Panc1 (cell line): Measurements from ENCODE around the gene GNB1.

ENCODE experiments used
- POLR2AphosphoS5 ChIP-seq: IDR thresholded peaks from 2 replicates; pipeline ENCODE4 v1.6.1; 2012; ENCODE audit warnings: mild to moderate bottlenecking, low read depth, low read length, moderate library complexity
- SIN3A ChIP-seq: IDR thresholded peaks from 2 replicates; pipeline ENCODE4 v1.6.1; 2012; ENCODE audit warnings: low read depth, mild to moderate bottlenecking, low read length, moderate library complexity, borderline replicate concordance; ENCODE audit not compliant: insufficient read depth
- TCF7L2 ChIP-seq: IDR thresholded peaks from 2 replicates; pipeline ENCODE4 v1.6.1; 2011; ENCODE audit warnings: mild to moderate bottlenecking, low read depth, low read length, inconsistent platforms
- TF ChIP-seq, protein P1 (sequence below), 2 experiments: IDR thresholded peaks; 2 replicates each; pipeline ENCODE4 v1.6.1; 2011 to 2012; ENCODE audit warnings: low read depth in 2 of 2, control low read depth in 1 of 2, low read length in 1 of 2, mild to moderate bottlenecking in 1 of 2, moderate library complexity in 1 of 2; ENCODE audit not compliant: insufficient read depth in 1 of 2
- TF ChIP-seq, protein P2 (sequence below): fragments of 450-650 bp; IDR thresholded peaks from 2 replicates; pipeline ENCODE4 v1.5.1; 2017; ENCODE audit warnings: mild to moderate bottlenecking

DNA sequence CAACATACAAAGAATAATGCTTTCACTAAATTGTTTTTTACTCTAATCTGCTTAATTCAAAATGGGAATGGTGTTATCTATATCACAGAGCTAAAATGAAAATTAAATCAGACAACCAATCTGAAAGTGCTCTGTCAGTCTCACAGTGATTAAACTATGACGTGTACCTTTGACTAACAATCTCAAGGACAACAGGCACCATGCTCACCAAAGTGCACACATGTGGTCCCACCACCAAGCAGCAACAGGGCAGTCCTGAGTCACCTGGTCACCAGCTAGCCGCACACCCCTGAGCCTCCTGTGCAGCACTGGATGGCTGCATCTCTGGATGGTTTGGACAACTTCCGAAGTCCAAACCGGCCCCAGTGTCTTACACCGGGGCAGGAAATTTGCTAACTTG, 58.1 kb downstream of the GNB1 start:
- TF ChIP-seq, protein P1, sequence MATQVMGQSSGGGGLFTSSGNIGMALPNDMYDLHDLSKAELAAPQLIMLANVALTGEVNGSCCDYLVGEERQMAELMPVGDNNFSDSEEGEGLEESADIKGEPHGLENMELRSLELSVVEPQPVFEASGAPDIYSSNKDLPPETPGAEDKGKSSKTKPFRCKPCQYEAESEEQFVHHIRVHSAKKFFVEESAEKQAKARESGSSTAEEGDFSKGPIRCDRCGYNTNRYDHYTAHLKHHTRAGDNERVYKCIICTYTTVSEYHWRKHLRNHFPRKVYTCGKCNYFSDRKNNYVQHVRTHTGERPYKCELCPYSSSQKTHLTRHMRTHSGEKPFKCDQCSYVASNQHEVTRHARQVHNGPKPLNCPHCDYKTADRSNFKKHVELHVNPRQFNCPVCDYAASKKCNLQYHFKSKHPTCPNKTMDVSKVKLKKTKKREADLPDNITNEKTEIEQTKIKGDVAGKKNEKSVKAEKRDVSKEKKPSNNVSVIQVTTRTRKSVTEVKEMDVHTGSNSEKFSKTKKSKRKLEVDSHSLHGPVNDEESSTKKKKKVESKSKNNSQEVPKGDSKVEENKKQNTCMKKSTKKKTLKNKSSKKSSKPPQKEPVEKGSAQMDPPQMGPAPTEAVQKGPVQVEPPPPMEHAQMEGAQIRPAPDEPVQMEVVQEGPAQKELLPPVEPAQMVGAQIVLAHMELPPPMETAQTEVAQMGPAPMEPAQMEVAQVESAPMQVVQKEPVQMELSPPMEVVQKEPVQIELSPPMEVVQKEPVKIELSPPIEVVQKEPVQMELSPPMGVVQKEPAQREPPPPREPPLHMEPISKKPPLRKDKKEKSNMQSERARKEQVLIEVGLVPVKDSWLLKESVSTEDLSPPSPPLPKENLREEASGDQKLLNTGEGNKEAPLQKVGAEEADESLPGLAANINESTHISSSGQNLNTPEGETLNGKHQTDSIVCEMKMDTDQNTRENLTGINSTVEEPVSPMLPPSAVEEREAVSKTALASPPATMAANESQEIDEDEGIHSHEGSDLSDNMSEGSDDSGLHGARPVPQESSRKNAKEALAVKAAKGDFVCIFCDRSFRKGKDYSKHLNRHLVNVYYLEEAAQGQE (IDR thresholded peaks at IDR 0.05; ENCODE audit: insufficient read depth in 1 of 2, low read depth in 2 of 2, low read length in 1 of 2) = no peak
- TF ChIP-seq, protein P2, sequence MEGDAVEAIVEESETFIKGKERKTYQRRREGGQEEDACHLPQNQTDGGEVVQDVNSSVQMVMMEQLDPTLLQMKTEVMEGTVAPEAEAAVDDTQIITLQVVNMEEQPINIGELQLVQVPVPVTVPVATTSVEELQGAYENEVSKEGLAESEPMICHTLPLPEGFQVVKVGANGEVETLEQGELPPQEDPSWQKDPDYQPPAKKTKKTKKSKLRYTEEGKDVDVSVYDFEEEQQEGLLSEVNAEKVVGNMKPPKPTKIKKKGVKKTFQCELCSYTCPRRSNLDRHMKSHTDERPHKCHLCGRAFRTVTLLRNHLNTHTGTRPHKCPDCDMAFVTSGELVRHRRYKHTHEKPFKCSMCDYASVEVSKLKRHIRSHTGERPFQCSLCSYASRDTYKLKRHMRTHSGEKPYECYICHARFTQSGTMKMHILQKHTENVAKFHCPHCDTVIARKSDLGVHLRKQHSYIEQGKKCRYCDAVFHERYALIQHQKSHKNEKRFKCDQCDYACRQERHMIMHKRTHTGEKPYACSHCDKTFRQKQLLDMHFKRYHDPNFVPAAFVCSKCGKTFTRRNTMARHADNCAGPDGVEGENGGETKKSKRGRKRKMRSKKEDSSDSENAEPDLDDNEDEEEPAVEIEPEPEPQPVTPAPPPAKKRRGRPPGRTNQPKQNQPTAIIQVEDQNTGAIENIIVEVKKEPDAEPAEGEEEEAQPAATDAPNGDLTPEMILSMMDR = no peak
- TF ChIP-seq POLR2AphosphoS5 = no peak
- TF ChIP-seq SIN3A = no peak
- TF ChIP-seq TCF7L2 = no peak
